NCI-H1105 treated with DMSO at 0.1 percent for 48 hours (cell line): ENCODE data around the gene FAM229A.
"Not testable (repeated sequence)": the region's sequence is repeated elsewhere in the genome, so short reads cannot be mapped to it uniquely, and the experiment has no call there.

Source experiments
- DNase-seq: peaks from one replicate; lab custom pipeline; 2025; lab: John Stamatoyannopoulos, UW

The FAM229A gene

GRCh38 chr1:32377541-32378220 is 15.4 kb upstream of the FAM229A start:
- DNase-seq: no peak

GRCh38 chr1:32376199-32376598 is 13.9 kb upstream of the FAM229A start:
- DNase-seq: no peak

GRCh38 chr1:32373996-32374592 is 11.8 kb upstream of the FAM229A start:
- DNase-seq: no peak

GRCh38 chr1:32372149-32372756 is 10.0 kb upstream of the FAM229A start:
- no peak for DNase-seq

- DNase-seq: no peak
Measured at GRCh38 chr1:32367912-32368635, 5.8 kb upstream of the FAM229A start.

- no peak for DNase-seq
Measured at GRCh38 chr1:32365445-32365844, 3.2 kb upstream of the FAM229A start.

GRCh38 chr1:32364836-32365235 is 2.6 kb upstream of the FAM229A start:
- DNase-seq: no peak

- DNase-seq: no peak
Measured at GRCh38 chr1:32363713-32364112, 1.4 kb upstream of the FAM229A start.

GRCh38 chr1:32361674-32362473 is 411 bp downstream of the FAM229A start:
- peak; percentile 35 for DNase-seq

- no peak for DNase-seq
Measured at GRCh38 chr1:32361308-32361673, 994 bp downstream of the FAM229A start.

- DNase-seq: no peak
Measured at GRCh38 chr1:32358435-32358834, 3.9 kb downstream of the FAM229A start.

- no peak for DNase-seq
Measured at GRCh38 chr1:32357614-32358013, 4.7 kb downstream of the FAM229A start.

GRCh38 chr1:32356478-32356877 is 5.8 kb downstream of the FAM229A start:
- no peak for DNase-seq

GRCh38 chr1:32355778-32356177 is 6.5 kb downstream of the FAM229A start:
- DNase-seq: not testable (repeated sequence)

GRCh38 chr1:32353886-32354570 is 8.3 kb downstream of the FAM229A start:
- no peak for DNase-seq

- no peak for DNase-seq
Measured at GRCh38 chr1:32353431-32353830, 8.9 kb downstream of the FAM229A start.

- DNase-seq: no peak
Measured at GRCh38 chr1:32352831-32353383, 9.4 kb downstream of the FAM229A start.

GRCh38 chr1:32352239-32352745 is 10.0 kb downstream of the FAM229A start:
- DNase-seq: no peak

- peak; percentile 91 for DNase-seq
Measured at GRCh38 chr1:32351399-32352238, 10.7 kb downstream of the FAM229A start.
